Neural cell (in vitro differentiated cells): ENCODE data around the gene MAD1L1. TPM values are rescaled to one million over a fixed set of nuclear protein-coding genes. Genes with fewer than 3 reads are reported as not detected.

Experiments
- H2AFZ ChIP-seq: fragments of 200-600, 300-800 bp; sonication (generic), shearing (Covaris generic); 2 replicates; pipeline ENCODE4 v1.6.0; 2014; ENCODE audit warnings: low read depth, mild to moderate bottlenecking, antibody characterized with exemption, low read length, moderate library complexity
- H3F3A ChIP-seq: fragments of 200-600 bp; shearing (Covaris generic); 2 replicates; pipeline ENCODE4 v1.6.1; 2016; ENCODE audit warnings: mild to moderate bottlenecking, moderate library complexity, mixed read lengths, antibody characterized with exemption, low read length; ENCODE audit not compliant: insufficient read depth, poor library complexity, severe bottlenecking
- H3K27ac ChIP-seq: fragments of 200-600, 300-800 bp; sonication (generic), shearing (Covaris generic); 2 replicates; pipeline ENCODE4 v1.5.1; 2014; ENCODE audit warnings: mild to moderate bottlenecking, low read length, moderate library complexity
- H3K27me3 ChIP-seq: fragments of 300-800, 200-600 bp; sonication (generic), shearing (Covaris generic); 2 replicates; pipeline ENCODE4 v1.6.0; 2014; ENCODE audit warnings: mild to moderate bottlenecking, low read depth, low read length, moderate library complexity; ENCODE audit not compliant: insufficient read depth
- H3K36me3 ChIP-seq: fragments of 300-800, 200-600 bp; sonication (generic), shearing (Covaris generic); 2 replicates; pipeline ENCODE4 v1.5.1; 2014; ENCODE audit warnings: mild to moderate bottlenecking, antibody characterized with exemption, low read length, moderate library complexity; ENCODE audit not compliant: insufficient read depth
- H3K4me2 ChIP-seq: fragments of 300-800, 200-600 bp; sonication (generic), shearing (Covaris generic); 2 replicates; pipeline ENCODE4 v1.6.0; 2014; ENCODE audit warnings: mild to moderate bottlenecking, low read length
- H3K4me3 ChIP-seq: fragments of 300-800, 200-600 bp; sonication (generic), shearing (Covaris generic); 2 replicates; pipeline ENCODE4 v1.5.1; 2014; ENCODE audit warnings: mild to moderate bottlenecking, low read length, moderate library complexity
- H3K79me2 ChIP-seq: fragments of 200-600 bp; shearing (Covaris generic); replicated peaks from 2 replicates; pipeline ENCODE4 v1.6.0; 2014; ENCODE audit warnings: mild to moderate bottlenecking, low read length, moderate library complexity; ENCODE audit not compliant: insufficient read depth
- H3K9ac ChIP-seq: fragments of 300-800, 200-600 bp; sonication (generic), shearing (Covaris generic); 2 replicates; pipeline ENCODE4 v1.6.1; 2016; ENCODE audit warnings: mild to moderate bottlenecking, low read length, mixed read lengths
- H3K9me2 ChIP-seq: fragments of 200-600 bp; shearing (Covaris generic); 2 replicates; pipeline ENCODE4 v1.6.1; 2016; ENCODE audit warnings: mild to moderate bottlenecking, low read length, mixed read lengths; ENCODE audit not compliant: insufficient read depth
- H3K9me3 ChIP-seq: fragments of 200-600, 300-800 bp; sonication (generic), shearing (Covaris generic); 2 replicates; pipeline ENCODE4 v1.6.1; 2016; ENCODE audit warnings: mild to moderate bottlenecking, mixed run types, low read length, moderate library complexity, mixed read lengths
- H4K20me1 ChIP-seq: fragments of 200-600 bp; shearing (Covaris generic); 2 replicates; pipeline ENCODE4 v1.6.1; 2016; ENCODE audit warnings: mild to moderate bottlenecking, mixed run types; ENCODE audit not compliant: insufficient read depth
- CTCF ChIP-seq: fragments of 450-650 bp; IDR thresholded peaks from 2 replicates; pipeline ENCODE4 v1.5.1; 2014; ENCODE audit warnings: antibody characterized with exemption, mild to moderate bottlenecking, moderate library complexity; ENCODE audit not compliant: poor library complexity, severe bottlenecking
- EP300 ChIP-seq: fragments of 450-650 bp; conservative IDR thresholded peaks from 2 replicates; pipeline ENCODE4 v1.6.1; 2014; ENCODE audit warnings: antibody characterized with exemption, mild to moderate bottlenecking, moderate library complexity; ENCODE audit not compliant: poor library complexity, severe bottlenecking
- EZH2 ChIP-seq: fragments of 200-600, 300-800 bp; shearing (Covaris generic), sonication (generic); IDR thresholded peaks from 2 replicates; pipeline ENCODE4 v1.6.1; 2014; ENCODE audit warnings: antibody characterized with exemption, low read length, borderline replicate concordance, mild to moderate bottlenecking; ENCODE audit not compliant: insufficient read depth, poor library complexity, severe bottlenecking
- MXI1 ChIP-seq: fragments of 450-650 bp; conservative IDR thresholded peaks from 2 replicates; pipeline ENCODE4 v1.6.1; 2014; ENCODE audit warnings: antibody characterized with exemption, mild to moderate bottlenecking; ENCODE audit not compliant: poor library complexity, severe bottlenecking
- POLR2AphosphoS5 ChIP-seq: IDR thresholded peaks from 2 replicates; pipeline ENCODE4 v1.6.1; 2012
- RAD21 ChIP-seq: fragments of 450-650 bp; conservative IDR thresholded peaks from 2 replicates; pipeline ENCODE4 v1.6.1; 2014; ENCODE audit warnings: antibody characterized with exemption, mild to moderate bottlenecking, moderate library complexity
- SMC3 ChIP-seq: fragments of 450-650 bp; conservative IDR thresholded peaks from 2 replicates; pipeline ENCODE4 v1.6.1; 2014; ENCODE audit warnings: antibody characterized with exemption, mild to moderate bottlenecking, moderate library complexity; ENCODE audit not compliant: poor library complexity
- TAF1 ChIP-seq: IDR thresholded peaks from 2 replicates; pipeline ENCODE4 v1.6.1; 2012; ENCODE audit warnings: low read depth
- polyA plus RNA-seq: library from polyadenylated mRNA; depleted of rRNA; stranded (reverse); fragments of >200 nt; gene quantifications from 2 replicates; pipeline ENCODE4 v1.2.3, GENCODE V29; 2014
- TF ChIP-seq, protein P1 (sequence below): IDR thresholded peaks from 2 replicates; pipeline ENCODE4 v1.6.1; 2012; ENCODE audit warnings: borderline replicate concordance

MAD1L1 gene
- polyA plus RNA-seq, 1 donor from 2014 or later: 31.4 TPM

- Histone ChIP-seq H4K20me1 (no peaks in the 10 kb centered on the region), H2AFZ (no peak overlapping the region), H3K36me3 (no peaks in the 10 kb centered on the region), H3K9me2 (no peaks in the 10 kb centered on the region), H3K4me3 (no peak overlapping the region), H3K27ac (no peak overlapping the region), H3K4me2 (no peak overlapping the region), H3K79me2 (no peaks in the 10 kb centered on the region), H3K9ac (no peak overlapping the region), H3K27me3 (no peaks in the 10 kb centered on the region), H3F3A (no peaks in the 10 kb centered on the region), H3K9me3 (no peaks in the 10 kb centered on the region)
- no peak for TF ChIP-seq MXI1
- TF ChIP-seq RAD21: no peak
- TF ChIP-seq SMC3: no peak
Observed at GRCh38 chr7:2144926-2145325, 87.8 kb downstream of the MAD1L1 start.

DNA sequence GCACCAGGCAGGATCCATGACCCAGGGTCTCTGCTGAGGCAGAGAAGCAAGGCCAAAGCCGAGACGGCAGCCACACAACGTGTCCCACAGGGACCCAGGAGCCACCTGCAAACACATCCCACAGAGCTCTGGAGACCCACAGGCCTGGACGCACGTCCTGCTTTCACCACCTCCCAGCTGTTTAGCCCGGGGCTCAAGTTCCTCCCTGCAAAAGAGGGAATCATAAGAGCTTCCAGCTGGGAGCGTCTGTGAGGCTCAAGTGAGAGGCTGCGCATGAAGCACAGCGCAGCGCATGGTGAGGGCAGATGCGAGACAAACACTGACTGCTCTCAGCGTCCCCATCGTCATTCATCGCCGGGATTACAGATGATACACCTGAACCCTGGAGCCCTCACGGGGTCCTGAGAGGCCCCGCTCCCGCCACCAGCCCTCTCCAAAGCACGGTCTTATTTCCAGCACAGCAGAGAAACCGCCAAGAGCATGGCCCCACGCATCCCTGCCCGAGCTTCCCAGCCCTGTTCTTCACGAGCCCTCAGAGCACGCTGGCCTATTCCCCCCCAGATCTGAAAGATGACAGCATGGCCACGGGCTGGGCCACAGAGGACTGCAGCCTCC lies 88.7 kb downstream of the MAD1L1 start:
- Histone ChIP-seq H3K27ac (no peak overlapping the region), H4K20me1 (no peaks in the 10 kb centered on the region), H3K36me3 (no peaks in the 10 kb centered on the region), H2AFZ (no peak overlapping the region), H3K27me3 (no peaks in the 10 kb centered on the region), H3K9me2 (no peaks in the 10 kb centered on the region), H3F3A (no peaks in the 10 kb centered on the region), H3K9me3 (no peaks in the 10 kb centered on the region), H3K4me2 (no peak overlapping the region), H3K4me3 (no peak overlapping the region), H3K79me2 (no peaks in the 10 kb centered on the region), H3K9ac (no peak overlapping the region)
- TF ChIP-seq TAF1 (no peak), MXI1 (no peak), EP300 (no peak), SMC3 (no peak), EZH2 (no peak), CTCF (no peak), RAD21 (no peak), POLR2AphosphoS5 (no peak)
- TF ChIP-seq, protein P1, sequence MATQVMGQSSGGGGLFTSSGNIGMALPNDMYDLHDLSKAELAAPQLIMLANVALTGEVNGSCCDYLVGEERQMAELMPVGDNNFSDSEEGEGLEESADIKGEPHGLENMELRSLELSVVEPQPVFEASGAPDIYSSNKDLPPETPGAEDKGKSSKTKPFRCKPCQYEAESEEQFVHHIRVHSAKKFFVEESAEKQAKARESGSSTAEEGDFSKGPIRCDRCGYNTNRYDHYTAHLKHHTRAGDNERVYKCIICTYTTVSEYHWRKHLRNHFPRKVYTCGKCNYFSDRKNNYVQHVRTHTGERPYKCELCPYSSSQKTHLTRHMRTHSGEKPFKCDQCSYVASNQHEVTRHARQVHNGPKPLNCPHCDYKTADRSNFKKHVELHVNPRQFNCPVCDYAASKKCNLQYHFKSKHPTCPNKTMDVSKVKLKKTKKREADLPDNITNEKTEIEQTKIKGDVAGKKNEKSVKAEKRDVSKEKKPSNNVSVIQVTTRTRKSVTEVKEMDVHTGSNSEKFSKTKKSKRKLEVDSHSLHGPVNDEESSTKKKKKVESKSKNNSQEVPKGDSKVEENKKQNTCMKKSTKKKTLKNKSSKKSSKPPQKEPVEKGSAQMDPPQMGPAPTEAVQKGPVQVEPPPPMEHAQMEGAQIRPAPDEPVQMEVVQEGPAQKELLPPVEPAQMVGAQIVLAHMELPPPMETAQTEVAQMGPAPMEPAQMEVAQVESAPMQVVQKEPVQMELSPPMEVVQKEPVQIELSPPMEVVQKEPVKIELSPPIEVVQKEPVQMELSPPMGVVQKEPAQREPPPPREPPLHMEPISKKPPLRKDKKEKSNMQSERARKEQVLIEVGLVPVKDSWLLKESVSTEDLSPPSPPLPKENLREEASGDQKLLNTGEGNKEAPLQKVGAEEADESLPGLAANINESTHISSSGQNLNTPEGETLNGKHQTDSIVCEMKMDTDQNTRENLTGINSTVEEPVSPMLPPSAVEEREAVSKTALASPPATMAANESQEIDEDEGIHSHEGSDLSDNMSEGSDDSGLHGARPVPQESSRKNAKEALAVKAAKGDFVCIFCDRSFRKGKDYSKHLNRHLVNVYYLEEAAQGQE: no peak
